GM23338 (cell line): ENCODE measurements around the gene MICAL3.

Experiments used
- CREB1 ChIP-seq: fragments of 250-450 bp; sonication (Bioruptor Pico); IDR thresholded peaks from 2 replicates; pipeline ENCODE4 v1.5.0; 2020; ENCODE audit warnings: low read depth, mild to moderate bottlenecking, moderate library complexity
- CTCF ChIP-seq, 2 experiments: fragments of 200-600 bp in 1 of 2; sonication (generic) in 1 of 2; conservative IDR thresholded peaks; 2 replicates each; pipeline versions ENCODE4 v1.5.1 to v1.6.1; 2016 to 2017; ENCODE audit warnings: antibody characterized with exemption in 2 of 2, low read depth in 2 of 2, mild to moderate bottlenecking in 2 of 2, moderate library complexity in 1 of 2
- ETS1 ChIP-seq: IDR thresholded peaks from 2 replicates; pipeline ENCODE4 v1.6.1; 2016; ENCODE audit warnings: antibody characterized with exemption
- EZH2 ChIP-seq: fragments of 200-600 bp; sonication (generic); IDR thresholded peaks from one replicate; pipeline ENCODE4 v1.8.0; 2017; ENCODE audit warnings: antibody characterized with exemption, mild to moderate bottlenecking, low read depth; ENCODE audit not compliant: unreplicated experiment
- EZH2phosphoT487 ChIP-seq: fragments of 200-600 bp; sonication (generic); IDR thresholded peaks from one replicate; pipeline ENCODE4 v1.8.1; 2018; ENCODE audit warnings: antibody characterized with exemption; ENCODE audit not compliant: unreplicated experiment
- POLR2AphosphoS5 ChIP-seq: IDR thresholded peaks from 2 replicates; pipeline ENCODE4 v1.6.1; 2016; ENCODE audit warnings: antibody characterized with exemption, low read depth
- STAT1 ChIP-seq: IDR thresholded peaks from one replicate; pipeline ENCODE4 v1.6.1; 2016; ENCODE audit warnings: antibody characterized with exemption; ENCODE audit not compliant: unreplicated experiment
- ZNF462 ChIP-seq: fragments of 250-450 bp; sonication (Bioruptor Pico); IDR thresholded peaks from 2 replicates; pipeline ENCODE4 v1.5.0; 2020; ENCODE audit warnings: mild to moderate bottlenecking, moderate library complexity
- TF ChIP-seq, protein P1 (sequence below): IDR thresholded peaks from one replicate; pipeline ENCODE4 v1.6.1; 2018; ENCODE audit warnings: antibody characterized with exemption; ENCODE audit not compliant: unreplicated experiment

DNA sequence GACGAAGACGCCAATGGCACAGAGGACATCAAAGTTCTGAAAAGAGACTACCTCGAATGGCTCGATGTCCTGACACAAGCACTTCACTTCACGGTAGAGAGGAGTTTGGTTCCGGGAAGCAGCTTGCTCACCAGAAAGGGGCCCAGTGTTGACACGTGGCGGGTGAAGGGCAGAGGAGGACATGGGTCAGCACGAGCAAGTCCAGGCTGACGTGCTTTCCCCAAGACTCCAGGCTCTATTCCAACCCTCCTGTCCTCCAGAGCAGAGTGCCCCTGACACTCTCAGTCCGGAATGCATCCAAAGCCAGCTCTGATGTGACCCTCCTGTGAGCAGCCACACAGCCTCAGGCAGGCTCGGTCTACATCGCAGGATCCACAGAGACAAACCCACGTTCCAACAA lies 172.6 kb downstream of the MICAL3 start:
- TF ChIP-seq EZH2phosphoT487 = no peak
- TF ChIP-seq CTCF (conservative IDR thresholded peaks at IDR 0.05; ENCODE audit: low read depth in 2 of 2) = no peak
- no peak for TF ChIP-seq CREB1 (CRISPR knock-in tag)
- TF ChIP-seq POLR2AphosphoS5 = no peak
- no peak for TF ChIP-seq ETS1
- TF ChIP-seq, protein P1, sequence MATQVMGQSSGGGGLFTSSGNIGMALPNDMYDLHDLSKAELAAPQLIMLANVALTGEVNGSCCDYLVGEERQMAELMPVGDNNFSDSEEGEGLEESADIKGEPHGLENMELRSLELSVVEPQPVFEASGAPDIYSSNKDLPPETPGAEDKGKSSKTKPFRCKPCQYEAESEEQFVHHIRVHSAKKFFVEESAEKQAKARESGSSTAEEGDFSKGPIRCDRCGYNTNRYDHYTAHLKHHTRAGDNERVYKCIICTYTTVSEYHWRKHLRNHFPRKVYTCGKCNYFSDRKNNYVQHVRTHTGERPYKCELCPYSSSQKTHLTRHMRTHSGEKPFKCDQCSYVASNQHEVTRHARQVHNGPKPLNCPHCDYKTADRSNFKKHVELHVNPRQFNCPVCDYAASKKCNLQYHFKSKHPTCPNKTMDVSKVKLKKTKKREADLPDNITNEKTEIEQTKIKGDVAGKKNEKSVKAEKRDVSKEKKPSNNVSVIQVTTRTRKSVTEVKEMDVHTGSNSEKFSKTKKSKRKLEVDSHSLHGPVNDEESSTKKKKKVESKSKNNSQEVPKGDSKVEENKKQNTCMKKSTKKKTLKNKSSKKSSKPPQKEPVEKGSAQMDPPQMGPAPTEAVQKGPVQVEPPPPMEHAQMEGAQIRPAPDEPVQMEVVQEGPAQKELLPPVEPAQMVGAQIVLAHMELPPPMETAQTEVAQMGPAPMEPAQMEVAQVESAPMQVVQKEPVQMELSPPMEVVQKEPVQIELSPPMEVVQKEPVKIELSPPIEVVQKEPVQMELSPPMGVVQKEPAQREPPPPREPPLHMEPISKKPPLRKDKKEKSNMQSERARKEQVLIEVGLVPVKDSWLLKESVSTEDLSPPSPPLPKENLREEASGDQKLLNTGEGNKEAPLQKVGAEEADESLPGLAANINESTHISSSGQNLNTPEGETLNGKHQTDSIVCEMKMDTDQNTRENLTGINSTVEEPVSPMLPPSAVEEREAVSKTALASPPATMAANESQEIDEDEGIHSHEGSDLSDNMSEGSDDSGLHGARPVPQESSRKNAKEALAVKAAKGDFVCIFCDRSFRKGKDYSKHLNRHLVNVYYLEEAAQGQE = no peak
- no peak for TF ChIP-seq EZH2
- no peak for TF ChIP-seq ZNF462 (CRISPR knock-in tag)
- TF ChIP-seq STAT1 = no peak
